Endothelial cell of umbilical vein (primary cell): ENCODE measurements around the gene TEX35. TPM values are rescaled to one million over a fixed set of nuclear protein-coding genes. Genes with fewer than 3 reads are reported as not detected.

Experiments used
- BruUV-seq: library from RNA; stranded (reverse); fragments of 400-500 nt; replicated peaks from 2 replicates; lab custom pipeline; 2021; lab: Mats Ljungman, UMichigan
- CTCF ChIA-PET: fragments of 300-600, 350-600 bp; sonication (Branson Sonifier 250); formaldehyde crosslinking; loops from one replicate; lab custom pipeline; 2021; ENCODE audit warnings: antibody characterized with exemption, inconsistent platforms; lab: Charles Lee
- POLR2A ChIA-PET: fragments of 300-600, 350-600 bp; sonication (Branson Sonifier 250); formaldehyde crosslinking; loops from one replicate; lab custom pipeline; 2021; ENCODE audit warnings: antibody characterized with exemption, inconsistent platforms; lab: Charles Lee
- DNase-seq: peaks from one replicate; pipeline ENCODE4 v3.0.0-alpha.2; 2011; ENCODE audit warnings: low read depth, low spot score
- FAIRE-seq: peaks from 2 replicates; lab custom pipeline; 2011; peaks lifted over from hg19 to GRCh38; lab: Jason Lieb, UNC
- H2AFZ ChIP-seq: 2 replicates; pipeline ENCODE4 v1.6.0; 2012; ENCODE audit warnings: low read depth, low read length, control low read depth, inconsistent platforms
- H3K27ac ChIP-seq: 2 replicates; pipeline ENCODE4 v1.5.1; 2011; ENCODE audit warnings: low read depth, mild to moderate bottlenecking, control low read depth, low read length, moderate library complexity; ENCODE audit not compliant: insufficient read depth
- H3K27me3 ChIP-seq, 2 experiments: 2 replicates each; pipeline versions ENCODE4 v1.6.0 to v1.6.1; 2011; ENCODE audit warnings: low read length in 2 of 2, mixed read lengths in 1 of 2; ENCODE audit not compliant: control insufficient read depth in 2 of 2, insufficient read depth in 2 of 2
- H3K36me3 ChIP-seq, 2 experiments: 2 replicates in 1 of 2; 3 replicates in 1 of 2; pipeline ENCODE4 v1.5.1; 2011; ENCODE audit warnings: low read length in 2 of 2, mild to moderate bottlenecking in 1 of 2, moderate library complexity in 1 of 2; ENCODE audit not compliant: control insufficient read depth in 2 of 2, insufficient read depth in 2 of 2; ENCODE audit errors: extremely low read depth in 1 of 2
- H3K4me1 ChIP-seq: 3 replicates; pipeline ENCODE4 v1.5.1; 2011; ENCODE audit warnings: mild to moderate bottlenecking, low read length; ENCODE audit not compliant: control insufficient read depth, insufficient read depth; ENCODE audit errors: extremely low read depth
- H3K4me2 ChIP-seq: 2 replicates; pipeline ENCODE4 v1.6.1; 2011; ENCODE audit warnings: low read length, control low read depth, mixed read lengths; ENCODE audit not compliant: insufficient read depth
- H3K4me3 ChIP-seq, 3 experiments: fragments of 200-600 bp in 1 of 3; sonication (generic), shearing (Covaris generic) in 1 of 3; replicated peaks in 1 of 3; 2 replicates each; pipeline ENCODE4 v1.5.1; 2011 to 2016; ENCODE audit warnings: control low read depth in 3 of 3, low read length in 3 of 3, mild to moderate bottlenecking in 2 of 3, inconsistent platforms in 1 of 3, low read depth in 1 of 3, moderate library complexity in 1 of 3; ENCODE audit not compliant: insufficient read depth in 1 of 3
- H3K79me2 ChIP-seq: 2 replicates; pipeline ENCODE4 v1.6.0; 2012; ENCODE audit warnings: low read length, inconsistent platforms; ENCODE audit not compliant: control insufficient read depth, insufficient read depth
- H3K9ac ChIP-seq: replicated peaks from 2 replicates; pipeline ENCODE3; 2011; ENCODE audit warnings: low read length, control low read depth; ENCODE audit not compliant: insufficient read depth; ENCODE audit errors: extremely low read depth
- H3K9me1 ChIP-seq: replicated peaks from 3 replicates; pipeline ENCODE4 v1.6.0; 2011; ENCODE audit warnings: mild to moderate bottlenecking, low read length; ENCODE audit not compliant: control insufficient read depth, insufficient read depth; ENCODE audit errors: extremely low read depth
- H3K9me3 ChIP-seq: replicated peaks from 2 replicates; pipeline ENCODE4 v1.5.1; 2012; ENCODE audit warnings: low read length, inconsistent platforms; ENCODE audit not compliant: control insufficient read depth, insufficient read depth
- H4K20me1 ChIP-seq: replicated peaks from 2 replicates; pipeline ENCODE3; 2011; ENCODE audit warnings: mild to moderate bottlenecking, low read length; ENCODE audit not compliant: control insufficient read depth, insufficient read depth; ENCODE audit errors: extremely low read depth
- CTCF ChIP-seq, 2 donors: IDR thresholded peaks; 1 replicate in 1 of 2; 2 replicates in 1 of 2; pipeline ENCODE4 v1.5.1; 2011; ENCODE audit warnings: low read length in 2 of 2, mild to moderate bottlenecking in 2 of 2, moderate library complexity in 2 of 2, control low read depth in 1 of 2, inconsistent platforms in 1 of 2, low read depth in 1 of 2; ENCODE audit not compliant: insufficient read depth in 1 of 2; ENCODE audit errors: extremely low read depth in 1 of 2
- EZH2 ChIP-seq: IDR thresholded peaks from 2 replicates; pipeline ENCODE4 v1.6.1; 2012; ENCODE audit warnings: borderline replicate concordance, low read depth, mild to moderate bottlenecking, moderate library complexity, low read length, inconsistent platforms; ENCODE audit not compliant: severe bottlenecking
- FOS ChIP-seq: IDR thresholded peaks from 2 replicates; pipeline ENCODE4 v1.6.1; 2011; ENCODE audit warnings: mild to moderate bottlenecking, low read length, moderate library complexity, borderline replicate concordance; ENCODE audit not compliant: insufficient read depth
- GATA2 ChIP-seq: IDR thresholded peaks from 2 replicates; pipeline ENCODE4 v1.7.0; 2011; ENCODE audit warnings: low read depth, mild to moderate bottlenecking, moderate library complexity, mixed read lengths, low read length; ENCODE audit not compliant: insufficient read length, insufficient read depth
- JUN ChIP-seq: IDR thresholded peaks from 2 replicates; pipeline ENCODE4 v1.6.1; 2011; ENCODE audit warnings: borderline replicate concordance, low read depth; ENCODE audit not compliant: insufficient read length, insufficient read depth
- MAX ChIP-seq: IDR thresholded peaks from 2 replicates; pipeline ENCODE4 v1.6.1; 2011; ENCODE audit not compliant: insufficient read depth, insufficient read length
- MYC ChIP-seq: IDR thresholded peaks from one replicate; pipeline ENCODE4 v1.6.1; 2011; ENCODE audit warnings: mild to moderate bottlenecking, low read depth, low read length
- POLR2A ChIP-seq: IDR thresholded peaks from 2 replicates; pipeline ENCODE4 v1.6.1; 2012; ENCODE audit warnings: low read depth, mild to moderate bottlenecking, control low read depth, low read length
- POLR2AphosphoS5 ChIP-seq: IDR thresholded peaks from 2 replicates; pipeline ENCODE4 v1.6.1; 2012; ENCODE audit warnings: low read depth, mild to moderate bottlenecking, control low read depth, low read length, moderate library complexity; ENCODE audit not compliant: insufficient read depth
- dilution Hi-C: fragments of 300-500 bp; cut with MboI; formaldehyde crosslinking; loops from one replicate; pipeline ENCODE4 v1.15.0; 2019; ENCODE audit warnings: low sequenced_read_pairs; ENCODE audit not compliant: extremely low pct_ligation_motif_present
- intact Hi-C: fragments of 100-400 bp; cut with micrococcal nuclease; formaldehyde crosslinking; loops from one replicate; pipeline ENCODE4 v1.10.0; 2022
- polyA plus RNA-seq, 4 experiments: library from polyadenylated mRNA; depleted of rRNA in 3 of 4; stranded (reverse) in 3 of 4; unstranded in 1 of 4; fragments of >200 nt; gene quantifications; 2 replicates each; pipeline versions ENCODE4 v1.2.1 to v1.2.3, GENCODE V29; 2011 to 2012; ENCODE audit warnings: missing spikeins in 1 of 4
- total RNA-seq: library from RNA; stranded (reverse); gene quantifications from 2 replicates; pipeline ENCODE4 v1.2.3, GENCODE V29; 2021

The TEX35 gene
- total and polyA plus RNA-seq, 2 donors (not counting 3 experiments of a cell fraction or from before 2014, with no cell fraction given): not detected

GRCh38 chr1:178551307-178551706, 38.4 kb downstream of the TEX35 start:
- no peak for FAIRE-seq
- Histone ChIP-seq H4K20me1 (no peaks in the 10 kb centered on the region), H3K36me3 (no peaks in the 10 kb centered on the region), H3K4me1 (no peaks in the 10 kb centered on the region), H3K9me1 (no peaks in the 10 kb centered on the region), H3K9ac (no peak overlapping the region), H3K4me2 (no peak overlapping the region), H3K27ac (no peak overlapping the region), H3K27me3 (no peaks in the 10 kb centered on the region), H3K9me3 (no peaks in the 10 kb centered on the region), H3K79me2 (no peaks in the 10 kb centered on the region), H2AFZ (no peak overlapping the region), H3K4me3 (no peak overlapping the region)
- TF ChIP-seq MAX: no peak
- TF ChIP-seq POLR2A: no peak
- TF ChIP-seq POLR2AphosphoS5: no peak
- no peak for TF ChIP-seq FOS
- TF ChIP-seq GATA2: no peak
- TF ChIP-seq EZH2: no peak
- TF ChIP-seq JUN: no peak
- no peak for TF ChIP-seq MYC
- dilution Hi-C loops: no loop called here
- ChIA-PET POLR2A (no interaction called here), CTCF (no interaction called here)
- intact Hi-C loops: no loop called here
- no peak for DNase-seq
- no TSS peak for BruUV-seq

GRCh38 chr1:178551940-178552339, 39.0 kb downstream of the TEX35 start:
- Histone ChIP-seq H3K27me3 (no peaks in the 10 kb centered on the region), H3K9me1 (no peaks in the 10 kb centered on the region), H3K27ac (no peak overlapping the region), H3K4me3 (no peak overlapping the region), H3K9ac (no peak overlapping the region), H4K20me1 (no peaks in the 10 kb centered on the region), H3K4me2 (no peak overlapping the region), H3K79me2 (no peaks in the 10 kb centered on the region), H3K36me3 (no peaks in the 10 kb centered on the region), H2AFZ (no peak overlapping the region), H3K4me1 (no peaks in the 10 kb centered on the region), H3K9me3 (no peaks in the 10 kb centered on the region)
- no TSS peak for BruUV-seq
- TF ChIP-seq JUN (no peak), POLR2AphosphoS5 (no peak), GATA2 (no peak), MAX (no peak), POLR2A (no peak), EZH2 (no peak), MYC (no peak), FOS (no peak), CTCF (IDR thresholded peaks at IDR 0.05; ENCODE audit: extremely low read depth in 1 of 2, insufficient read depth in 1 of 2, low read depth in 1 of 2, low read length in 2 of 2) (no peak)
- DNase-seq: no peak
- no peak for FAIRE-seq
- dilution Hi-C loops: no loop called here
- POLR2A ChIA-PET: no interaction called here
- CTCF ChIA-PET: interaction anchor here (1.9 kb wide), 1 partner anchor 8 kb away, joined by 12 read pairs; no protein-coding TSS in a partner anchor
- intact Hi-C loops: no loop called here
